Retinal pigment epithelial cell (primary cell): ENCODE measurements around the gene RPP14.
"Not testable (repeated sequence)": the region's sequence is repeated elsewhere in the genome, so short reads cannot be mapped to it uniquely, and the experiment has no call there.

ENCODE experiments used
- DNase-seq: peaks from one replicate; pipeline ENCODE4 v3.0.0-alpha.2; 2010; ENCODE audit warnings: low read depth
- H3K4me3 ChIP-seq: 2 replicates; pipeline ENCODE4 v1.5.1; 2011; ENCODE audit warnings: mild to moderate bottlenecking, low read length, control low read depth, moderate library complexity
- TF ChIP-seq, protein P1 (sequence below): conservative IDR thresholded peaks from 2 replicates; pipeline ENCODE4 v1.5.1; 2011; ENCODE audit warnings: low read depth, low read length, control low read depth, inconsistent platforms

The RPP14 gene

DNA sequence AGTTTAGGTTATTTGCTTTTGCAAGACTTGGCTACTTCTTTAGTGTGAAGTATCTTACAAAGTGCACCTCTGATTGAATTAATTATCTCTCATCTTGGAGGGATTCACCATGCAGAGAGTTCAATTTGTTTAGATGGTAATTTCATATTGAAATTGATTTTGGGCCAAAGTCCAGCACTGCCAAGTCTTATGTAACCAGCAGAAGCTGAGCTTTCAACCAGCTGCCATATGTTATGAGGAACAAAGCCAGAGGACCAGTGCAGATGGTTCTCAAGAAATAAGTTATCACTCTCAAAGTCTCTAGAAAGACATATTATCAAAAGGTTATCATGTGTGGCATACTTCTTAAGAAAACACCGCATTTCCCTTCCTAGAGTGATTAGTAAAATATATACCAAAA, 39.5 kb upstream of the RPP14 start:
- TF ChIP-seq, protein P1, sequence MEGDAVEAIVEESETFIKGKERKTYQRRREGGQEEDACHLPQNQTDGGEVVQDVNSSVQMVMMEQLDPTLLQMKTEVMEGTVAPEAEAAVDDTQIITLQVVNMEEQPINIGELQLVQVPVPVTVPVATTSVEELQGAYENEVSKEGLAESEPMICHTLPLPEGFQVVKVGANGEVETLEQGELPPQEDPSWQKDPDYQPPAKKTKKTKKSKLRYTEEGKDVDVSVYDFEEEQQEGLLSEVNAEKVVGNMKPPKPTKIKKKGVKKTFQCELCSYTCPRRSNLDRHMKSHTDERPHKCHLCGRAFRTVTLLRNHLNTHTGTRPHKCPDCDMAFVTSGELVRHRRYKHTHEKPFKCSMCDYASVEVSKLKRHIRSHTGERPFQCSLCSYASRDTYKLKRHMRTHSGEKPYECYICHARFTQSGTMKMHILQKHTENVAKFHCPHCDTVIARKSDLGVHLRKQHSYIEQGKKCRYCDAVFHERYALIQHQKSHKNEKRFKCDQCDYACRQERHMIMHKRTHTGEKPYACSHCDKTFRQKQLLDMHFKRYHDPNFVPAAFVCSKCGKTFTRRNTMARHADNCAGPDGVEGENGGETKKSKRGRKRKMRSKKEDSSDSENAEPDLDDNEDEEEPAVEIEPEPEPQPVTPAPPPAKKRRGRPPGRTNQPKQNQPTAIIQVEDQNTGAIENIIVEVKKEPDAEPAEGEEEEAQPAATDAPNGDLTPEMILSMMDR = no peak
- H3K4me3 ChIP-seq = no peak overlapping the region
- DNase-seq = no peak

DNA sequence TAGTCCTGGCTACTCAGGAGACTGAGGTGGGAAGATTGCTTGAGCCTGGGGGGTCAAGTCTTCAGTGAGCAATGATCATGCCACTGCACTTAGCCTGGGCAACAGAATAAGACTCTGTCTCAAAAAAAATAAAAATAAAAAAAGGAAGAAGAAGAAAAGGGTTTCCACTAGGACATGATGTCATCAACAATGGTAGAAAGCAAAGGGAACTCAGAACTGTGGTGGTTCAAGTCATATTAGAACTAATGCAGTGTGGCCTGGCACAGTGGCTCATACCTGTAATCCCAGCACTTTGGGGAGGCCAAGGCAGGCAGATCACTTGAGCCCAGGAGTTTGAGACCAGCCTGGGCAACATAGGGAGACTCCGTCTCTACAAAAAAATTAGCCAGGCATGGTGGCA, 38.5 kb upstream of the RPP14 start:
- not testable (repeated sequence) for H3K4me3 ChIP-seq, DNase-seq

DNA sequence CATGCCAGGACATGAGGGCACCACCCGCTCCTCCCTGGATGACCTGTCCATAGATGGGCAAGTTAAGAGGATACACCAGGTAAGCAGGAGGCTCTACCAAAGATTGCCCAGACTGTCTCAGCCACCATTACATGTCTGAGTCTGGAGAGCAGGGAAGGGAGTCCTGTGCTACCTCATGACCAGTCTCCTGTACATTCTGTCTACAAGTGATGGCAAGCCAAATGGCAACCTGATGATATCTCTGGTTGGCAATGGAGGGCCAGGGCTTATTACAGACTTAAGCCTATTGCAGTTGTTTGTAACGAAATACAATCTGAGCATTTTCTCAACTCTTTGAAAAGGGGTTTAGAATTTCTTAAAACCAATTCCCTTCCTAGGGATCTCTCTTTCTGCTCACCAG, 36.7 kb upstream of the RPP14 start:
- no peak overlapping the region for H3K4me3 ChIP-seq
- DNase-seq = no peak
- TF ChIP-seq, protein P1 = no peak

DNA sequence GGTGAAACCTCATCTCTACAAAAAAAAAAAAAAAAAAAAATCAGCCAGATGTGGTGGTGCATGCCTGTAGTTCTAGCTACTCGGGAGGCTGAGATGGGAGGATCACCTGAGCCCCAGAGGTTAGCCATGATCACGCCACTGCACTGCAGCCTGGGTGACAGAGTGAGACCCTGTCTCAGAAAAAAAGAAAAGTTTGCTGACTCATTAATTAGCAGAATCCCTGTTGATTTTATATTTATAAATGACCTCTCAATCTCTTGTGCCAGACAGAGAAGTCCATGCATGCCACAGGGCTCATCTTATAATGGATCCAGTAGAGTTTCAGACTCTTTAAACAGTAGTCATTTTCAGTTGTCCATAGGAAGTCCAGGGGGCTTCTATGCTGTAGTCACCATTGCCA, 35.6 kb upstream of the RPP14 start:
- DNase-seq = no peak
- no peak overlapping the region for H3K4me3 ChIP-seq
- TF ChIP-seq, protein P1 = no peak

DNA sequence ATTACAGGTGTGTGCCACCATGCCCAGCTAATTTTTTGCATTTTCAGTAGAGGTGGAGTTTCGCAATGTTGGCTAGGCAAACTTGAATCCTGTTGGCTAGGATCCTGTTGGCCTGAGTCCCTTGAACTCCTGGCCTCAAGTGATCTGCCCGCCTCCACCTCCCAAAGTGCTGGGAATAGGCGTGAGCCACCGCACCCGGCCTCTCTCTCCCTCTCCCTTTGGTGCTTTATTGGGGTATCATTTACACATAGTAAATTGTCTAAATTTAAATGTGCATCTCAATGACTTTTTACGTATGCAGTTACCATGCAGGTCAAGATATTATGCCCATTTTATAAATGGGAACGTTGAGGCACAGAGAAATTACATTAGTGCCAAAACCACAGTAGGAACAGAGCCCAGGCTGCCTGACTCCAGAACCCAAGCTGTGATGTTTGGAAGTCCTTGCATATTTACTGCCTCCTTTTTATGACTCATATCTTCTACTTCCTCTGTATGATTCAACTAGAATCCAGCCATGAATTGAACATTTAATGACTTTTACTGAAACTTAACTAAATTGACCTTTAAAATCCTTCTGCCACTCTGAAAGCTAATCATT, 34.0 kb upstream of the RPP14 start:
- DNase-seq = no peak

DNA sequence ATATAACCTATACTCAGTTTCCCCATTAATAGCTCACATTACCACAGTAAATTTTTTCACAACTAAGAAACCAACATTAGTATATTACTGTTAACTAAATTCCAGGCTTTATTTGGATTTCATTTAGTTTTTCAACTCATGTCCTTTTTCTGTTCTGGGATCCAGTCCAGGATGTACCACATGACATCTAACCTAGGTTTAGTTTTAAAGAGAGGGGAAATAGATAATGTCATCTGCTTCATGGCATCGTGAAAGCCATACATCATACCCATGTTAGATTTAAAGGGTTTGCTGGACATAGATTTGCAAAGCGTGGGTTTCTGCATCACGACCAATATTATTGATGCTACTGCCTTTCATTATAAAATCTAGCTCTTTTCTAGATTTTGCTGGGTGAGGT, 33.2 kb upstream of the RPP14 start:
- TF ChIP-seq, protein P1 = no peak
- H3K4me3 ChIP-seq = no peak overlapping the region
- DNase-seq = no peak

More for the DNA sequence above, 34.0 kb upstream of the RPP14 start:
- TF ChIP-seq, protein P1 = no peak
- no peak overlapping the region for H3K4me3 ChIP-seq

DNA sequence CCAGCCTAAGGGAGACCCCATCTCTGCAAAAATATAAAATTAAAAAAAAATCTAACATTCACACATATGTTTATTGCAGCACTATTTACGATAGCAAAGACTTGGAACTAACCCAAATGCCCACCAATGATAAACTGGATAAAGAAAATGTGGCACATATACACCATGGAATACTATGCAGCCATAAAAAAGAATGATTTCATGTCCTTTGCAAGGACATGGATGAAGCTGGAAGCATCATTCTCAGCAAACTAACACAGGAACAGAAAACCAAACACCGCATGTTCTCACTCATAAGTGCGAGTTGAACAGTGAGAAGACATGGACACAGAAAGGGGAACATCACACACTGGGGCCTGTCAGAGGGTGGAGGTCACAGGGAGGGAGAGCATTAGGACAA, 32.7 kb upstream of the RPP14 start:
- not testable (repeated sequence) for DNase-seq, H3K4me3 ChIP-seq

DNA sequence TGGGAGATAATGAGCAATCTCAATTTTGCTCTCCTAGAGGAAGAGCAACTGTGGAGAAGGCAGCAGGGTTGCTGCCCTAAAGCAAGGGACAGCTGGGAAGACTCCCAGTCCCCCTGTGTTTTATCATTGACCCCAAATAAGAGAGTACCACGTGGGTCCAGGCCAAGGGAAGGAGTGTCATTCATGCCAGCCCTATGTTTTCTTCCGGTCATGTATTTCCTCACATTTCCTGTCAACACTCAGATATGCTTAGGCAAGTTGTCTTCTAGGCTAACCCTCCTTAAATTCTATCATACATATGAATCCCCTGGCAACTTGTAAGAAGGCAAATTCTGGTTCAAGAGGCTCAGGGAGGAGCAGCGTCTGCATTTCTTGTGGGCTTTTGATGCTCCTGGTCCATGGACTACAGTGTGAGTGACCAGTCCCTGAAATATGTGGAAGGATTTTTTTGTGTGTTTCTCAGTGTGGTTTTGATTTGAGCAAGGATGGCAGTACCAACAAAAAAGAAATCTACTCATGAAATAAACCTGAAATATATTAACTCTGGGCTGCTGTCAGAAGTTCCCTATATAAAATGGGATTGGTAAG, 31.9 kb upstream of the RPP14 start:
- DNase-seq = no peak
- TF ChIP-seq, protein P1 = no peak
- no peak overlapping the region for H3K4me3 ChIP-seq
